Spinal cord (tissue), 10 donors: ENCODE results near the gene ATXN1. TPM values are rescaled to one million over a fixed set of nuclear protein-coding genes. Genes with fewer than 3 reads are reported as not detected.
"Not testable (repeated sequence)": the region's sequence is repeated elsewhere in the genome, so short reads cannot be mapped to it uniquely, and the experiment has no call there.

Experiments used
- DNase-seq, 6 donors: peaks; one replicate each; pipeline versions ENCODE4 v3.0.0 to v3.0.0-alpha.2; 2013 to 2015; ENCODE audit warnings: low spot score in 6 of 6, low read depth in 4 of 6
- H3K27ac ChIP-seq: one replicate; pipeline ENCODE4 v1.5.1; 2013; ENCODE audit warnings: low read depth, low read length, control low read depth
- H3K27me3 ChIP-seq: one replicate; pipeline ENCODE4 v1.6.1; 2013; ENCODE audit warnings: low read length; ENCODE audit not compliant: control insufficient read depth, insufficient read depth
- H3K36me3 ChIP-seq: one replicate; pipeline ENCODE4 v1.6.1; 2013; ENCODE audit warnings: low read length; ENCODE audit not compliant: control insufficient read depth, insufficient read depth
- H3K4me1 ChIP-seq: one replicate; pipeline ENCODE4 v1.6.1; 2013; ENCODE audit warnings: low read length; ENCODE audit not compliant: control insufficient read depth, insufficient read depth
- H3K4me3 ChIP-seq: one replicate; pipeline ENCODE4 v1.5.1; 2013; ENCODE audit warnings: low read depth, low read length, control low read depth
- H3K9me3 ChIP-seq: one replicate; pipeline ENCODE4 v1.6.1; 2013; ENCODE audit warnings: low read length; ENCODE audit not compliant: control insufficient read depth, insufficient read depth
- WGBS: methylation state at CpG from one replicate; pipeline ENCODE4 v1.1.5; 2013; ENCODE audit warnings: missing lambda C conversion rate; ENCODE audit not compliant: insufficient coverage; 5-methylcytosine and 5-hydroxymethylcytosine counted together
- polyA plus RNA-seq, 2 donors: library from polyadenylated mRNA; unstranded; fragments of 120-200 nt; gene quantifications; one replicate each; pipeline ENCODE4 v1.2.1, GENCODE V29; 2013; ENCODE audit not compliant: insufficient read length in 2 of 2
- total RNA-seq, 2 donors: library from RNA; depleted of rRNA in 1 of 2; stranded (reverse); fragments of 120-200 nt in 1 of 2; fragments of >200 nt in 1 of 2; gene quantifications; one replicate each; pipeline versions ENCODE4 v1.2.3 to v1.2.4, GENCODE V29; 2013 to 2014
- donor health status: healthy.

Gene ATXN1
- total and polyA plus RNA-seq, 4 donors: 20.2 to 50.1 (median 31.7) TPM

GRCh38 chr6:16716321-16716858, 44.9 kb downstream of the ATXN1 start:
- no peak overlapping the region for H3K4me3 ChIP-seq
- peaks cover 2% of the 10 kb centered on the region for H3K36me3 ChIP-seq
- H3K9me3 ChIP-seq: no peaks in the 10 kb centered on the region
- no peaks in the 10 kb centered on the region for H3K27me3 ChIP-seq
- 60% methylated on average over 1 of the region's 2 CpGs for WGBS
- H3K27ac ChIP-seq: no peak overlapping the region
- no peaks in the 10 kb centered on the region for H3K4me1 ChIP-seq
- DNase-seq: no peak

- no peak overlapping the region for H3K27ac ChIP-seq
- DNase-seq: no peak
Measured at GRCh38 chr6:16713597-16713996, 47.7 kb downstream of the ATXN1 start.

GRCh38 chr6:16712931-16713484, 48.3 kb downstream of the ATXN1 start:
- WGBS: 82% methylated on average over 3 of the region's 7 CpGs
- Histone ChIP-seq H3K9me3 (no peaks in the 10 kb centered on the region), H3K4me1 (no peaks in the 10 kb centered on the region), H3K27me3 (no peaks in the 10 kb centered on the region), H3K4me3 (no peak overlapping the region), H3K27ac (no peak overlapping the region), H3K36me3 (peaks cover 2% of the 10 kb centered on the region)
- DNase-seq: peak in 1 of 6 donors; percentile 49

More at GRCh38 chr6:16713597-16713996, 47.7 kb downstream of the ATXN1 start:
- H3K27me3 ChIP-seq: no peaks in the 10 kb centered on the region
- no peak overlapping the region for H3K4me3 ChIP-seq
- 98% methylated on average over 9 of the region's 9 CpGs for WGBS
- H3K4me1 ChIP-seq: no peaks in the 10 kb centered on the region
- no peaks in the 10 kb centered on the region for H3K9me3 ChIP-seq
- peaks cover 2% of the 10 kb centered on the region for H3K36me3 ChIP-seq

GRCh38 chr6:16712255-16712930, 48.9 kb downstream of the ATXN1 start:
- Histone ChIP-seq H3K27ac (no peak overlapping the region), H3K36me3 (peaks cover 2% of the 10 kb centered on the region), H3K4me1 (no peaks in the 10 kb centered on the region), H3K27me3 (no peaks in the 10 kb centered on the region), H3K9me3 (no peaks in the 10 kb centered on the region), H3K4me3 (no peak overlapping the region)
- WGBS: 77% methylated on average over 3 of the region's 12 CpGs
- DNase-seq: peak in 1 of 6 donors; percentile 37

- no peak overlapping the region for H3K4me3 ChIP-seq
Measured at GRCh38 chr6:16711546-16712254, 49.6 kb downstream of the ATXN1 start.

GRCh38 chr6:16706911-16707783, 54.1 kb downstream of the ATXN1 start:
- H3K9me3 ChIP-seq: no peaks in the 10 kb centered on the region
- H3K36me3 ChIP-seq: no peaks in the 10 kb centered on the region
- no peak overlapping the region for H3K4me3 ChIP-seq
- no peak overlapping the region for H3K27ac ChIP-seq
- WGBS: 88% methylated on average over 2 of the region's 3 CpGs
- no peaks in the 10 kb centered on the region for H3K27me3 ChIP-seq
- DNase-seq: no peak
- H3K4me1 ChIP-seq: no peaks in the 10 kb centered on the region

More at GRCh38 chr6:16711546-16712254, 49.6 kb downstream of the ATXN1 start:
- DNase-seq: no peak
- Histone ChIP-seq H3K27me3 (no peaks in the 10 kb centered on the region), H3K27ac (no peak overlapping the region), H3K36me3 (peaks cover 2% of the 10 kb centered on the region), H3K4me1 (no peaks in the 10 kb centered on the region), H3K9me3 (no peaks in the 10 kb centered on the region)
- WGBS: 100% methylated on average over 1 of the region's 8 CpGs

- not testable (repeated sequence) for H3K4me1 ChIP-seq, H3K27me3 ChIP-seq, H3K27ac ChIP-seq, H3K4me3 ChIP-seq, H3K36me3 ChIP-seq, DNase-seq, H3K9me3 ChIP-seq
- 100% methylated on average over 5 of the region's 7 CpGs for WGBS
Measured at GRCh38 chr6:16706491-16706890, 54.8 kb downstream of the ATXN1 start.

GRCh38 chr6:16706029-16706428, 55.2 kb downstream of the ATXN1 start:
- H3K27ac ChIP-seq: no peak overlapping the region
- no peak overlapping the region for H3K4me3 ChIP-seq
- no peaks in the 10 kb centered on the region for H3K4me1 ChIP-seq
- H3K27me3 ChIP-seq: no peaks in the 10 kb centered on the region
- no peaks in the 10 kb centered on the region for H3K36me3 ChIP-seq
- WGBS: 100% methylated on average over 2 of the region's 4 CpGs
- H3K9me3 ChIP-seq: no peaks in the 10 kb centered on the region
- no peak for DNase-seq
